HCT116 (cell line): ENCODE results near the gene INF2. TPM values are rescaled to one million over a fixed set of nuclear protein-coding genes. Genes with fewer than 3 reads are reported as not detected.

ENCODE experiments used
- ATAC-seq: fragments of 200-7000 bp; cut with Tn5 transposase; 2 replicates; pipeline ENCODE4 v1.9.1; 2020; ENCODE audit warnings: mild to moderate bottlenecking, moderate library complexity
- BruUV-seq: library from RNA; stranded (reverse); fragments of 400-500 nt; replicated peaks from 2 replicates; lab custom pipeline; 2021; lab: Mats Ljungman, UMichigan
- CTCF ChIA-PET: fragments of 300-600 bp; sonication (Branson Sonifier 250); formaldehyde crosslinking; loops from one replicate; lab custom pipeline; 2021; ENCODE audit warnings: antibody characterized with exemption; lab: Charles Lee
- POLR2A ChIA-PET: fragments of 300-600, 350-600 bp; sonication (Branson Sonifier 250); formaldehyde crosslinking; loops from one replicate; lab custom pipeline; 2021; ENCODE audit warnings: antibody characterized with exemption; lab: Charles Lee
- RAD21 ChIA-PET, 2 experiments: fragments of 300-600 bp; sonication (Branson Sonifier 250); formaldehyde crosslinking; loops; one replicate each; lab custom pipeline; 2023; ENCODE audit warnings: low total read pairs in 2 of 2; ENCODE audit not compliant: uncharacterized antibody in 2 of 2, unreplicated experiment in 2 of 2, low non-redundant PET in 1 of 2; lab: Charles Lee
- DNase-seq: peaks from one replicate; pipeline ENCODE4 v3.0.0-alpha.2; 2010; ENCODE audit warnings: low read depth, low spot score
- H2AFZ ChIP-seq: fragments of 200-600 bp; shearing (Covaris generic), sonication (generic); 2 replicates; pipeline ENCODE4 v1.6.1; 2017; ENCODE audit warnings: low read depth, mixed run types, mixed read lengths, antibody characterized with exemption, low read length; ENCODE audit not compliant: poor library complexity, severe bottlenecking
- H3K27ac ChIP-seq: 2 replicates; pipeline ENCODE4 v1.5.1; 2012; ENCODE audit warnings: low read depth, low read length
- H3K27me3 ChIP-seq: fragments of 200-600 bp; sonication (generic); 2 replicates; pipeline ENCODE4 v1.6.1; 2016; ENCODE audit warnings: mixed run types, low read length, mixed read lengths; ENCODE audit not compliant: insufficient read depth
- H3K36me3 ChIP-seq, 2 experiments: fragments of 200-500 bp in 1 of 2; fragments of 200-600 bp in 1 of 2; sonication (Bioruptor generic) in 1 of 2; sonication (generic) in 1 of 2; 2 replicates each; pipeline versions ENCODE4 v1.5.1 to v1.6.1; 2014 to 2016; ENCODE audit warnings: low read length in 2 of 2, inconsistent platforms in 1 of 2, mixed read lengths in 1 of 2, mixed run types in 1 of 2; ENCODE audit not compliant: insufficient read depth in 2 of 2, control insufficient read depth in 1 of 2
- H3K4me1 ChIP-seq, 2 experiments: fragments of 200-600 bp in 1 of 2; sonication (generic) in 1 of 2; 2 replicates each; pipeline versions ENCODE4 v1.5.1 to v1.6.1; 2012 to 2017; ENCODE audit warnings: low read length in 2 of 2, inconsistent platforms in 1 of 2, mild to moderate bottlenecking in 1 of 2, mixed read lengths in 1 of 2, mixed run types in 1 of 2, moderate library complexity in 1 of 2; ENCODE audit not compliant: insufficient read depth in 2 of 2, control insufficient read depth in 1 of 2
- H3K4me2 ChIP-seq: fragments of 200-600 bp; sonication (generic); 2 replicates; pipeline ENCODE4 v1.6.1; 2017; ENCODE audit warnings: mixed run types, low read length, mixed read lengths
- H3K4me3 ChIP-seq, 2 experiments: fragments of 200-600 bp in 1 of 2; sonication (generic) in 1 of 2; replicated peaks in 1 of 2; 2 replicates each; pipeline ENCODE4 v1.5.1; 2011 to 2016; ENCODE audit warnings: low read length in 2 of 2, control low read depth in 1 of 2, low read depth in 1 of 2, mild to moderate bottlenecking in 1 of 2, mixed read lengths in 1 of 2, mixed run types in 1 of 2
- H3K79me2 ChIP-seq: fragments of 200-600 bp; sonication (generic); 2 replicates; pipeline ENCODE4 v1.6.1; 2017; ENCODE audit warnings: mild to moderate bottlenecking, mixed run types, low read length, moderate library complexity, mixed read lengths; ENCODE audit not compliant: insufficient read depth
- H3K9ac ChIP-seq: fragments of 200-600 bp; sonication (generic); 2 replicates; pipeline ENCODE4 v1.6.1; 2016; ENCODE audit warnings: low read length, mixed read lengths
- H3K9me2 ChIP-seq: fragments of 200-600 bp; sonication (generic), shearing (Covaris generic); 2 replicates; pipeline ENCODE4 v1.6.1; 2017; ENCODE audit warnings: mixed run types, mild to moderate bottlenecking, moderate library complexity; ENCODE audit not compliant: insufficient read depth
- H3K9me3 ChIP-seq, 2 experiments: fragments of 200-500 bp in 1 of 2; fragments of 200-600 bp in 1 of 2; sonication (Bioruptor generic) in 1 of 2; sonication (generic) in 1 of 2; 2 replicates each; pipeline ENCODE4 v1.6.1; 2014 to 2017; ENCODE audit warnings: low read length in 2 of 2, mixed read lengths in 2 of 2, inconsistent platforms in 1 of 2, low read depth in 1 of 2, mild to moderate bottlenecking in 1 of 2, mixed run types in 1 of 2, moderate library complexity in 1 of 2; ENCODE audit not compliant: control insufficient read depth in 1 of 2, insufficient read depth in 1 of 2
- H4K20me1 ChIP-seq: fragments of 200-600 bp; sonication (generic), shearing (Covaris generic); 2 replicates; pipeline ENCODE4 v1.6.1; 2017; ENCODE audit warnings: mixed run types, mild to moderate bottlenecking, moderate library complexity; ENCODE audit not compliant: insufficient read depth
- POLR2A ChIP-seq: IDR thresholded peaks from 2 replicates; pipeline ENCODE4 v1.7.0; 2011; ENCODE audit warnings: borderline replicate concordance; ENCODE audit not compliant: insufficient read depth, insufficient read length; ENCODE audit errors: extremely low read depth
- RAD21 ChIP-seq: IDR thresholded peaks from 2 replicates; pipeline ENCODE4 v1.6.1; 2012; ENCODE audit warnings: low read depth, mild to moderate bottlenecking
- intact Hi-C: fragments of 100-400 bp; cut with micrococcal nuclease; formaldehyde crosslinking; loops from 2 replicates; pipeline ENCODE4 v1.10.0; 2022
- total RNA-seq: library from RNA; stranded (reverse); gene quantifications from one replicate; pipeline ENCODE4 v1.2.1, GENCODE V29; 2021; ENCODE audit not compliant: unreplicated experiment
- TF ChIP-seq, protein P1 (sequence below), 3 experiments: fragments of 200-600 bp in 1 of 3; sonication (generic) in 1 of 3; IDR thresholded peaks in 2 of 3; conservative IDR thresholded peaks in 1 of 3; 2 replicates each; pipeline ENCODE4 v1.5.1; 2012 to 2017; ENCODE audit warnings: low read depth in 2 of 3, low read length in 2 of 3, antibody characterized with exemption in 1 of 3, borderline replicate concordance in 1 of 3, control low read depth in 1 of 3, mild to moderate bottlenecking in 1 of 3, mixed read lengths in 1 of 3, mixed run types in 1 of 3, moderate library complexity in 1 of 3; ENCODE audit not compliant: insufficient read depth in 1 of 3

Gene INF2
- total RNA-seq, 1 experiment from 2014 or later = 95.8 TPM

DNA sequence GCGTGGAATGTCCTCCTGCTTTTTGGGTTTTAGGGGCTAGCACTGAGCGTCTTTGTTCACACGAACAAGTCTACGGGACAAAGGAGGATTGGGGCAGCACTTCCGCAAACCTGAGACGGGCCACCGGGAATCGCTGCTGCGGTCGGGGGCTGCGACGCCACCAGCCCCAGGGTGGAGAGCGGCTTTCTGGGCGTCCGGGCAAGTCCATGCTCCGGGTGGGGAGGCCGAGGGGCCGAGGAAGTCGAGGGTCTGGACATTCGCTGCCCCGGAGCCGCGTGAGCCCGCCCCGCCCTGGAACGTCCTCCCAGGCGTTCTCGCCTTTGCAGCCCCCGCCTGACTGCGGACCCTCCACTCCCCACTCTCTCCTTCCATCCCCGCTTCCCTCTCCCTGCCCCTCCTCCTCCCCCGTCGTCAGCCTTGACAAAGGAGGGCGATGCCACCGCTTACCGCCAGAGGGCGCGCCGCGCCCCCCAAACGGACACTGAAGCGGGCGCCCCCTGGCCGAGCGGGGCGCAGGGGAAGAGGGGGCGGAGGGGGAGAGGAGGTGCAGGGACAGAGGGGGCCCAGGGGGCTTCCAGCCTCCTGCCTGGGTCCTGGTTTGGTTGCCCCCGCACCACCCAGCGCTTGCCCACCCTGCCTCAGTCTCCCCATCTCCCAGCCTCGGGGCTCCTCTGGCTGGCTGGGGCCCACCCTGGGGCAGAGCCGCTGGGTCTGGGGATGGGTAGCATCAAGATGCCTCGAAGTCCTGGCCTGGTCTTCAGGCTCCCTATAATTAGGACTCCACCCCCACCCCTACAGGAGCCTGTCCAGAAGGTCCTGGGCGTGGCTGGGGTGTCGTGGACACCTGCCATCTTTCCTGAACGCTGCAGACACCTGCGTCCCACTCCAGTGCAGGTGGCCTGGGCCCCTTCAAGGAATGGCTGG, 39.1 kb upstream of the INF2 start:
- BruUV-seq = no TSS peak
- POLR2A ChIA-PET = no interaction called here
- H3K4me3 ChIP-seq = peak overlapping the region in 1 of 2 experiments; percentile 20; a peak in 1 of 4 replicates
- no peaks in the 10 kb centered on the region for H3K9me2 ChIP-seq
- H3K4me1 ChIP-seq = peaks cover 0 to 10% of the 10 kb centered on the region in 2 experiments; a peak in 1 of 4 replicates
- H3K79me2 ChIP-seq = no peaks in the 10 kb centered on the region
- RAD21 ChIA-PET = interaction anchor here in 1 of 2 experiments (1.1 kb wide), 1 partner anchor 16 kb away, joined by 3 read pairs; no protein-coding TSS in a partner anchor
- peaks cover 8 to 26% of the 10 kb centered on the region in 2 experiments; a peak in 2 of 4 replicates for H3K9me3 ChIP-seq
- H3K27ac ChIP-seq = no peak overlapping the region
- DNase-seq (no peak), ATAC-seq (peak; percentile 94)
- intact Hi-C loops = loop anchor here (1.0 kb wide), 1 partner anchor 58 kb away; no protein-coding TSS in a partner anchor
- no peak overlapping the region for H3K9ac ChIP-seq
- H3K36me3 ChIP-seq = no peaks in the 10 kb centered on the region
- peak overlapping the region; percentile 52 for H2AFZ ChIP-seq
- H4K20me1 ChIP-seq = no peaks in the 10 kb centered on the region
- no peaks in the 10 kb centered on the region for H3K27me3 ChIP-seq
- CTCF ChIA-PET = interaction anchor here (0.7 kb wide), 1 partner anchor 16 kb away, joined by 3 read pairs; no protein-coding TSS in a partner anchor
- TF ChIP-seq RAD21 = peak; percentile 92
- TF ChIP-seq, protein P1, sequence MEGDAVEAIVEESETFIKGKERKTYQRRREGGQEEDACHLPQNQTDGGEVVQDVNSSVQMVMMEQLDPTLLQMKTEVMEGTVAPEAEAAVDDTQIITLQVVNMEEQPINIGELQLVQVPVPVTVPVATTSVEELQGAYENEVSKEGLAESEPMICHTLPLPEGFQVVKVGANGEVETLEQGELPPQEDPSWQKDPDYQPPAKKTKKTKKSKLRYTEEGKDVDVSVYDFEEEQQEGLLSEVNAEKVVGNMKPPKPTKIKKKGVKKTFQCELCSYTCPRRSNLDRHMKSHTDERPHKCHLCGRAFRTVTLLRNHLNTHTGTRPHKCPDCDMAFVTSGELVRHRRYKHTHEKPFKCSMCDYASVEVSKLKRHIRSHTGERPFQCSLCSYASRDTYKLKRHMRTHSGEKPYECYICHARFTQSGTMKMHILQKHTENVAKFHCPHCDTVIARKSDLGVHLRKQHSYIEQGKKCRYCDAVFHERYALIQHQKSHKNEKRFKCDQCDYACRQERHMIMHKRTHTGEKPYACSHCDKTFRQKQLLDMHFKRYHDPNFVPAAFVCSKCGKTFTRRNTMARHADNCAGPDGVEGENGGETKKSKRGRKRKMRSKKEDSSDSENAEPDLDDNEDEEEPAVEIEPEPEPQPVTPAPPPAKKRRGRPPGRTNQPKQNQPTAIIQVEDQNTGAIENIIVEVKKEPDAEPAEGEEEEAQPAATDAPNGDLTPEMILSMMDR (IDR thresholded peaks at IDR 0.05 in 2 of 3, conservative IDR thresholded peaks at IDR 0.05 in 1 of 3; ENCODE audit: borderline replicate concordance in 1 of 3, insufficient read depth in 1 of 3, low read depth in 2 of 3, low read length in 2 of 3) = peak; percentile 94 to 98 (median 97)
- TF ChIP-seq POLR2A = no peak
- TF ChIP-seq, all 23 proteins: peak for 2
- peak overlapping the region; percentile 55 for H3K4me2 ChIP-seq
